Fibroblast of pulmonary artery (primary cell): Measurements from ENCODE around the gene SATB2.

Experiments used
- DNase-seq: peaks from one replicate; pipeline ENCODE4 v3.0.0-alpha.2; 2010; ENCODE audit warnings: low read depth
- H3K4me3 ChIP-seq: replicated peaks from 2 replicates; pipeline ENCODE4 v1.5.1; 2011; ENCODE audit warnings: low read depth, mild to moderate bottlenecking, control low read depth, low read length, moderate library complexity
- TF ChIP-seq, protein P1 (sequence below): IDR thresholded peaks from 2 replicates; pipeline ENCODE4 v1.5.1; 2011; ENCODE audit warnings: mild to moderate bottlenecking, control low read depth, low read length, inconsistent platforms; ENCODE audit errors: missing control alignments

Gene SATB2

DNA sequence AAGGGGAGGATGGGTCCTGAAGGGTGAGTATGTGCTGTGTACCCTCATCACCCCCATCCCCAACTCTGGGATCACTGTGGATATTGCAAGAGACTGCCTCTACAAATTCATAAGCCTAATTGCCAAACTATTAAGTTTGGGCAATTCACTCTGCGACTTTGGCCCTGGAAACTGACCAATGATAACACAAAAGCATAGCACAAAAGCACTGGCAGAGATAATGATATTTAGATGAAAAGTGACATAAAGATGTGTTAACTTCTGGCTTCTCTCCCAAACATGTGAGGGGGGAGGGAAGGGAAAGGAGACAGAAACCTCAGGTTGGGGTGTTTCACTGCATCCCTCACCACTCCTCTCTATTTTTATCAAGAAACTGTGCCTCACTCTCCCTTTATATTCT is 150.3 kb downstream of the SATB2 start:
- DNase-seq = peak; percentile 4
- TF ChIP-seq, protein P1, sequence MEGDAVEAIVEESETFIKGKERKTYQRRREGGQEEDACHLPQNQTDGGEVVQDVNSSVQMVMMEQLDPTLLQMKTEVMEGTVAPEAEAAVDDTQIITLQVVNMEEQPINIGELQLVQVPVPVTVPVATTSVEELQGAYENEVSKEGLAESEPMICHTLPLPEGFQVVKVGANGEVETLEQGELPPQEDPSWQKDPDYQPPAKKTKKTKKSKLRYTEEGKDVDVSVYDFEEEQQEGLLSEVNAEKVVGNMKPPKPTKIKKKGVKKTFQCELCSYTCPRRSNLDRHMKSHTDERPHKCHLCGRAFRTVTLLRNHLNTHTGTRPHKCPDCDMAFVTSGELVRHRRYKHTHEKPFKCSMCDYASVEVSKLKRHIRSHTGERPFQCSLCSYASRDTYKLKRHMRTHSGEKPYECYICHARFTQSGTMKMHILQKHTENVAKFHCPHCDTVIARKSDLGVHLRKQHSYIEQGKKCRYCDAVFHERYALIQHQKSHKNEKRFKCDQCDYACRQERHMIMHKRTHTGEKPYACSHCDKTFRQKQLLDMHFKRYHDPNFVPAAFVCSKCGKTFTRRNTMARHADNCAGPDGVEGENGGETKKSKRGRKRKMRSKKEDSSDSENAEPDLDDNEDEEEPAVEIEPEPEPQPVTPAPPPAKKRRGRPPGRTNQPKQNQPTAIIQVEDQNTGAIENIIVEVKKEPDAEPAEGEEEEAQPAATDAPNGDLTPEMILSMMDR = no peak
- no peak overlapping the region for H3K4me3 ChIP-seq

DNA sequence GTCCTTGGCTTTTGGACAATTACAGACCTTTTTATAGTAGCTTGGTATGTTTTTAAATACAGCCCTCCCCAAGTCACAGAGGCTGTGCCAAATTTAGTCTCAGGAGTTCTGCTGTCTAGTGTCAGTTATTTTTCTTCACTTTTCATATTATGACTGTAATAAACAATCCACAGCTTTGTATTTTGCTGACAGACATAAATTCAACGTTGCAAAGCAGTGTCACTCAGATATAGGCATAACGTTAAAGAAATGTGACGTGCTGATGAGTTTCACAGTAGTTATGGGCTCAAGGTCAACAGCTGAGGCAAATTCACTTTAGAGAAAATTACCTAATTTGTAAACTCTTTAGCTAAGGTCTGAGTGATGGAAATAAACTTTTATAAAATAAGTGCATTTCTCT is 151.6 kb downstream of the SATB2 start:
- no peak for DNase-seq
- TF ChIP-seq, protein P1 = no peak
- H3K4me3 ChIP-seq = no peak overlapping the region

DNA sequence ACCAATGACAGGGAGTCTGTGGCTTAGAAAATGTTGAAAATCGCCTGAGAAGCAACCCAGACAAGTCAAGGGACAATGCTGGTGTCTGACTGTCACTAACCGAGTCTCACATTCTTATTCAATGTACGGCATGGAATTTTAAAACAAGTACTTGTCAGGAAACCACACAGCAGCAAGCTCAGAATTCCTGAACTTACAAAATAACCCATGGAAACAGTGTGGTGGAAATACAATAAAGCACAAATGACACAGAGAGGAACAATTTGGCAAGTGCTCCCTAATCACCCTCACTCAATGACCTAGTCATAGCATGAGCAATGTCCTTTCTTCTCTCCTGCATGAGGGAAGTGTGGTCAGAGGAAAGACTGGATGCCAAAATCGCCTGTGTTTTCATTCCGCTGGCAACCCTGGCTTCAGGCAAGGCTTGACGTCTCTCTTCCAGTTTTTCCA is 154.0 kb downstream of the SATB2 start:
- DNase-seq = peak; percentile 94
- no peak overlapping the region for H3K4me3 ChIP-seq
- TF ChIP-seq, protein P1 = no peak

DNA sequence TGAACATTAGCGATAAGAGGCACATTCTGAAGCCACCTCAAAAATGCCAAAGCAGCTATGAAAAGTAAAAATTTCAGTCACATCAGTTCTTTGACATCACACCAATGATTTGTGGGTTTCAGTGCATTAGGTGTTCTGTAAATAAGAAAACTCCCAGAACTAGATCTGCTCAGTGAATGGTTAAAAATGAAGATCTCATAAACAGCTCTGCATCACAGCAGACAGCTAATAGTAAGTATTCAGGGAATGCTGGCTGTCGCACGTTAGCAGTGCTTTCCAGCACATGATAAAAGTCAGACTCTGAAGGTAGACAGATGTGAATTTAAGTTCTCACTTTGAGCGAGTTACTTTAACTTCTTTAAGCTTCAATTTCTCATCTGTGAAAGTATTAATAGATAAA is 154.9 kb downstream of the SATB2 start:
- DNase-seq = peak; percentile 46
- TF ChIP-seq, protein P1 = no peak

DNA sequence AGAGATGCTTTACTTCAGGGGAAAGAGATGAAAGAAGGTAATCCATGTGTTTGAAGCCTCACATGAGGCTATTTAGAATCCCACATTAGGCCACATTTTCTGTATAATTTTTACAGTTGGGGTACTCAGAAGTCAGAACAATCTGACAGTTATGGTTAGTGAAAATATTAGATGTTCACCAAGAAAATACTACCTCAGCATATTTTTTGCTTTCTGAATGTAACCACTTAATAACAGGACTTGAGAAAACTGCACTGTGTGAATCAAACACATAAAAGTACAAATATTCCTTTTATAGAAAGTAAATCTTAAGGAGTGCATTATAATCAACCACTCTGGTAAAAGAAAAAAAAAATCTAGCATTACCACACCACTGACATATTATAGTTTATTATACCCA is 169.3 kb downstream of the SATB2 start:
- TF ChIP-seq, protein P1 = no peak
- no peak overlapping the region for H3K4me3 ChIP-seq
- DNase-seq = no peak

More for the DNA sequence above, 154.9 kb downstream of the SATB2 start:
- no peak overlapping the region for H3K4me3 ChIP-seq

DNA sequence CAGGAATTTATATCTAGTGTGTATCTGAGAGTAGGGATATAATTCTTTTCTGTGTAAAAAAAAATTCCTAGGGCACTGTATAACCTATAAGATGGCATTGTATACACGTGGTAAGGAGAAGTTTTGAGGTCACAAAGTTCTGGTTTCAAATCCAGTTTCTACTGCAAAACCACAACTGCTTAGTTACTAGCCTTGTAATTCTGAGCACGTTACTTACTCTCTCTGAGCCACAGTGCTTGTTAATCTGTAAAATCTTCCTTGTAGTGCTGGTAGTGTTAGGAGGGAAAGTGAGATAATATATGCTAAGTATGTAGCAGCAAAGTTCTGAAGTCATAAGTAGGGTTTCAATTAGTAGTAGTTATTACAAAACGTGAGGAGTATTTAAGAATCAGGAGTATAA is 175.4 kb downstream of the SATB2 start:
- TF ChIP-seq, protein P1 = no peak
- DNase-seq = no peak
- no peak overlapping the region for H3K4me3 ChIP-seq

DNA sequence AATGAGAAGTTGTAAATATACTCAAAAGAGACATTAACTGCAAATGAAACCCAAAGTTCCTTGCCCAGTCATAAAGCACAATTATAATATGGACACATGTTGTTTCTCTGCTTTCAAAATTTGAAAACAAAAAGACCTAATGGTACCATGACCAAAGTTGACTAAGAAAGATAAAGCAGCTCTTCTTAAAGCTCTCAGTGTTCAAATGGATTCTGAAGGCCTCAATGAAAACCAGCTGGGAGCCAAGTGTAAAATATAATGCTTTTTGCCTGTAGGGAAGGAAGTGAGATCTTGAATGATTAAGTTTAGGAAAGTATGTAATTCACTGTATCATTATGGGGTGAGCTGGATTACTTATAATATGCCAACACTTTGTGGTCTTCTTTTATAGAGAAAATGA is 178.6 kb downstream of the SATB2 start:
- TF ChIP-seq, protein P1 = no peak
- no peak overlapping the region for H3K4me3 ChIP-seq
- no peak for DNase-seq
